ENCODE data around the gene PAGE4. TPM values are rescaled to one million over a fixed set of nuclear protein-coding genes. Genes with fewer than 3 reads are reported as not detected.

The PAGE4 gene
- polyA plus RNA-seq, 1 of the 3 experiments (the other 2 are of a cell fraction): not detected

DNA sequence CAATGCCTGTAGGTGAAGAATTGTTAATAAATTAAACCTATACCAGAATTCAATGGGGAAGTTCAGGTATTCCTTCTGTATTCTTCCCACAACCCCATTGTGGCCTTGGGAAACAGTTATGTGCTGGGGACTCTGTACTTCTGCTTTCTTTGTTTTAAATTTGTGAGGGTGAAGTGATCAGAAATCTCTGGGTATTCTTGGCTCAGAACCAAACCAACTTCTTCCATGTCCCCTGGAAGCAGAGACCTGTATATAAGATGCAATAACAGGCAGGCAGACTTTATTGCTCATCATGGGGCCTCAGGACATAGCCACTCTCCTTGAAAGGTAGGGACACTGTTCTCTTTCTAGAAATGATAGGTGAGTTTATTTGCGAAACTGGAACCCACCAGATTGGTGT lies 30.4 kb downstream of the PAGE4 start:
- CTCF ChIA-PET: no interaction called here
- TF ChIP-seq ELF1 (IDR thresholded peaks at IDR 0.05) (no peak), MXI1 (IDR thresholded peaks at IDR 0.05; ENCODE audit: low read depth, low read length) (no peak)
- TF ChIP-seq, protein P1, sequence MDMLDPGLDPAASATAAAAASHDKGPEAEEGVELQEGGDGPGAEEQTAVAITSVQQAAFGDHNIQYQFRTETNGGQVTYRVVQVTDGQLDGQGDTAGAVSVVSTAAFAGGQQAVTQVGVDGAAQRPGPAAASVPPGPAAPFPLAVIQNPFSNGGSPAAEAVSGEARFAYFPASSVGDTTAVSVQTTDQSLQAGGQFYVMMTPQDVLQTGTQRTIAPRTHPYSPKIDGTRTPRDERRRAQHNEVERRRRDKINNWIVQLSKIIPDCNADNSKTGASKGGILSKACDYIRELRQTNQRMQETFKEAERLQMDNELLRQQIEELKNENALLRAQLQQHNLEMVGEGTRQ (IDR thresholded peaks at IDR 0.05; ENCODE audit: borderline replicate concordance, low read depth, low read length): no peak
- 5% methylated on average over 1 of the region's 1 CpG for WGBS (ENCODE audit: low lambda C conversion rate)

DNA sequence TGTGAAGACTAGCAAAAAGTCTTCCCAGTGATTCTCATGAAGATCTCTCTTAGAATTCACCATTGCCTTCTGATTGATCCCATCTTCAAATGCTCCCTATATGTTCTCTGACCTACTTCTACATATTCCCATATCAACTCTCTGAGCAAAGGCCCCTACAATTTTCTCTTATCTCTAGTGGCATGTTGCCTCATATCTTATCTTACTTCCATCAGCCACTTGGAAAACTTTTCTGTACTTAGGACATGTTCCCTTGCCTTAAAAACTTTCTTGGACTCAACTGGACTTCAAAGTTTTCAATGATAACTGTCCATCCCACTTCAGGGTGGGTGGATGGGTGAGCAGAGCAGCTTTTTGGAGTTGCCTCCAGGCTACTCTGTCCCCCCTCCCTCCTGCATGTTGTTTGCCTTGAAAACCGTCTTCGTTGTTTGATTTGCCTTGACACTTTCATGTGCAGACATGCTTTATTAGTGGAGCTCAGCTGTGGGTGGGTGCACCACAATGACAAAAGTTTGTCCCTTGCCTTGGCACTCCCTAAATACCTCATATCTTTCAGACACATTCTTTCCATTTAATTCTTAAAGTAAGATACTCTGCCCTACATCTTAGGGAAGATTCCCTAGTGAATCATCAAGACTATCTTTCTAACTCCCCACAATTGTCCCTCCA lies 31.9 kb downstream of the PAGE4 start:
- CTCF ChIA-PET: interaction anchor here (1.1 kb wide), 1 partner anchor 13 kb away, joined by 3 read pairs; no protein-coding TSS in a partner anchor
- H3K27ac ChIP-seq (ENCODE audit: low read depth in 2 of 2, low read length in 1 of 2): no peak overlapping the region

More for the DNA sequence above, 30.4 kb downstream of the PAGE4 start:
- no peaks in the 10 kb centered on the region for H3K9me2 ChIP-seq
- POLR2A ChIA-PET: no interaction called here
- H3F3A ChIP-seq (replicated peaks; ENCODE audit: insufficient read depth): no peaks in the 10 kb centered on the region
- H3K27ac ChIP-seq (ENCODE audit: low read depth in 2 of 2, low read length in 1 of 2): no peak overlapping the region
- H3K79me2 ChIP-seq (ENCODE audit: insufficient read depth): no peaks in the 10 kb centered on the region
- no peak overlapping the region for H3K9ac ChIP-seq
- H3K4me1 ChIP-seq (ENCODE audit: control insufficient read depth in 1 of 2, insufficient read depth in 2 of 2, low read depth in 1 of 2, low read length in 1 of 2): no peaks in the 10 kb centered on the region
- DNase-seq: no peak
- H4K20me1 ChIP-seq (ENCODE audit: insufficient read depth): no peaks in the 10 kb centered on the region
- no peaks in the 10 kb centered on the region; the same call in 1 of the 2 replicates for H3K27me3 ChIP-seq (ENCODE audit: insufficient read depth)
- no peaks in the 10 kb centered on the region for H3K36me3 ChIP-seq (replicated peaks in 1 of 2; ENCODE audit: control insufficient read depth in 1 of 2, insufficient read depth in 2 of 2, low read length in 1 of 2)
- H3K9me3 ChIP-seq: no peaks in the 10 kb centered on the region
- no peak overlapping the region for H3K4me3 ChIP-seq (ENCODE audit: low read depth in 2 of 2, low read length in 1 of 2)
- H3K4me2 ChIP-seq: no peak overlapping the region
- H2AFZ ChIP-seq (ENCODE audit: low read depth): no peak overlapping the region

More for the DNA sequence above, 31.9 kb downstream of the PAGE4 start:
- Histone ChIP-seq H3K9me2 (no peaks in the 10 kb centered on the region), H3K9ac (no peak overlapping the region), H3K9me3 (no peaks in the 10 kb centered on the region), H3K36me3 (replicated peaks in 1 of 2; ENCODE audit: control insufficient read depth in 1 of 2, insufficient read depth in 2 of 2, low read length in 1 of 2) (no peaks in the 10 kb centered on the region), H3K27me3 (ENCODE audit: insufficient read depth) (no peaks in the 10 kb centered on the region; the same call in 1 of the 2 replicates), H3K4me3 (ENCODE audit: low read depth in 2 of 2, low read length in 1 of 2) (no peak overlapping the region), H4K20me1 (ENCODE audit: insufficient read depth) (no peaks in the 10 kb centered on the region), H3K4me1 (ENCODE audit: control insufficient read depth in 1 of 2, insufficient read depth in 2 of 2, low read depth in 1 of 2, low read length in 1 of 2) (no peaks in the 10 kb centered on the region), H2AFZ (ENCODE audit: low read depth) (no peak overlapping the region), H3K79me2 (ENCODE audit: insufficient read depth) (no peaks in the 10 kb centered on the region), H3F3A (replicated peaks; ENCODE audit: insufficient read depth) (no peaks in the 10 kb centered on the region), H3K4me2 (no peak overlapping the region)
- POLR2A ChIA-PET: no interaction called here
- 0% methylated on average over 2 of the region's 2 CpGs for WGBS (ENCODE audit: low lambda C conversion rate)
- TF ChIP-seq RCOR1 (IDR thresholded peaks at IDR 0.05; ENCODE audit: low read length) (no peak), NFIC (IDR thresholded peaks at IDR 0.05; ENCODE audit: borderline replicate concordance) (no peak), FOXM1 (IDR thresholded peaks at IDR 0.05; ENCODE audit: low read depth) (no peak), POLR2AphosphoS5 (IDR thresholded peaks at IDR 0.05; ENCODE audit: low read depth, low read length) (no peak), RFX5 (IDR thresholded peaks at IDR 0.05; ENCODE audit: low read length) (no peak), ELF1 (IDR thresholded peaks at IDR 0.05) (no peak), RAD21 (IDR thresholded peaks at IDR 0.05; ENCODE audit: low read length) (no peak), TEAD4 (IDR thresholded peaks at IDR 0.05; ENCODE audit: borderline replicate concordance, insufficient read depth) (no peak), TAF1 (IDR thresholded peaks at IDR 0.05; ENCODE audit: borderline replicate concordance, low read depth, low read length) (no peak), SMC3 (IDR thresholded peaks at IDR 0.05; ENCODE audit: low read depth, low read length) (no peak)
- TF ChIP-seq, protein P2, sequence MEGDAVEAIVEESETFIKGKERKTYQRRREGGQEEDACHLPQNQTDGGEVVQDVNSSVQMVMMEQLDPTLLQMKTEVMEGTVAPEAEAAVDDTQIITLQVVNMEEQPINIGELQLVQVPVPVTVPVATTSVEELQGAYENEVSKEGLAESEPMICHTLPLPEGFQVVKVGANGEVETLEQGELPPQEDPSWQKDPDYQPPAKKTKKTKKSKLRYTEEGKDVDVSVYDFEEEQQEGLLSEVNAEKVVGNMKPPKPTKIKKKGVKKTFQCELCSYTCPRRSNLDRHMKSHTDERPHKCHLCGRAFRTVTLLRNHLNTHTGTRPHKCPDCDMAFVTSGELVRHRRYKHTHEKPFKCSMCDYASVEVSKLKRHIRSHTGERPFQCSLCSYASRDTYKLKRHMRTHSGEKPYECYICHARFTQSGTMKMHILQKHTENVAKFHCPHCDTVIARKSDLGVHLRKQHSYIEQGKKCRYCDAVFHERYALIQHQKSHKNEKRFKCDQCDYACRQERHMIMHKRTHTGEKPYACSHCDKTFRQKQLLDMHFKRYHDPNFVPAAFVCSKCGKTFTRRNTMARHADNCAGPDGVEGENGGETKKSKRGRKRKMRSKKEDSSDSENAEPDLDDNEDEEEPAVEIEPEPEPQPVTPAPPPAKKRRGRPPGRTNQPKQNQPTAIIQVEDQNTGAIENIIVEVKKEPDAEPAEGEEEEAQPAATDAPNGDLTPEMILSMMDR (IDR thresholded peaks at IDR 0.05): no peak
- TF ChIP-seq, protein P3, sequence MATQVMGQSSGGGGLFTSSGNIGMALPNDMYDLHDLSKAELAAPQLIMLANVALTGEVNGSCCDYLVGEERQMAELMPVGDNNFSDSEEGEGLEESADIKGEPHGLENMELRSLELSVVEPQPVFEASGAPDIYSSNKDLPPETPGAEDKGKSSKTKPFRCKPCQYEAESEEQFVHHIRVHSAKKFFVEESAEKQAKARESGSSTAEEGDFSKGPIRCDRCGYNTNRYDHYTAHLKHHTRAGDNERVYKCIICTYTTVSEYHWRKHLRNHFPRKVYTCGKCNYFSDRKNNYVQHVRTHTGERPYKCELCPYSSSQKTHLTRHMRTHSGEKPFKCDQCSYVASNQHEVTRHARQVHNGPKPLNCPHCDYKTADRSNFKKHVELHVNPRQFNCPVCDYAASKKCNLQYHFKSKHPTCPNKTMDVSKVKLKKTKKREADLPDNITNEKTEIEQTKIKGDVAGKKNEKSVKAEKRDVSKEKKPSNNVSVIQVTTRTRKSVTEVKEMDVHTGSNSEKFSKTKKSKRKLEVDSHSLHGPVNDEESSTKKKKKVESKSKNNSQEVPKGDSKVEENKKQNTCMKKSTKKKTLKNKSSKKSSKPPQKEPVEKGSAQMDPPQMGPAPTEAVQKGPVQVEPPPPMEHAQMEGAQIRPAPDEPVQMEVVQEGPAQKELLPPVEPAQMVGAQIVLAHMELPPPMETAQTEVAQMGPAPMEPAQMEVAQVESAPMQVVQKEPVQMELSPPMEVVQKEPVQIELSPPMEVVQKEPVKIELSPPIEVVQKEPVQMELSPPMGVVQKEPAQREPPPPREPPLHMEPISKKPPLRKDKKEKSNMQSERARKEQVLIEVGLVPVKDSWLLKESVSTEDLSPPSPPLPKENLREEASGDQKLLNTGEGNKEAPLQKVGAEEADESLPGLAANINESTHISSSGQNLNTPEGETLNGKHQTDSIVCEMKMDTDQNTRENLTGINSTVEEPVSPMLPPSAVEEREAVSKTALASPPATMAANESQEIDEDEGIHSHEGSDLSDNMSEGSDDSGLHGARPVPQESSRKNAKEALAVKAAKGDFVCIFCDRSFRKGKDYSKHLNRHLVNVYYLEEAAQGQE (IDR thresholded peaks at IDR 0.05; ENCODE audit: low read depth, low read length): no peak
- DNase-seq: no peak

All from SK-N-SH (cell line).